Fibroblast of skin of right quadriceps (primary cell): ENCODE data around the gene ICA1L.
"Not testable (repeated sequence)": the region's sequence is repeated elsewhere in the genome, so short reads cannot be mapped to it uniquely, and the experiment has no call there.

ENCODE experiments used
- DNase-seq: peaks from one replicate; pipeline ENCODE4 v3.0.0-alpha.2; 2013

Gene ICA1L

DNA sequence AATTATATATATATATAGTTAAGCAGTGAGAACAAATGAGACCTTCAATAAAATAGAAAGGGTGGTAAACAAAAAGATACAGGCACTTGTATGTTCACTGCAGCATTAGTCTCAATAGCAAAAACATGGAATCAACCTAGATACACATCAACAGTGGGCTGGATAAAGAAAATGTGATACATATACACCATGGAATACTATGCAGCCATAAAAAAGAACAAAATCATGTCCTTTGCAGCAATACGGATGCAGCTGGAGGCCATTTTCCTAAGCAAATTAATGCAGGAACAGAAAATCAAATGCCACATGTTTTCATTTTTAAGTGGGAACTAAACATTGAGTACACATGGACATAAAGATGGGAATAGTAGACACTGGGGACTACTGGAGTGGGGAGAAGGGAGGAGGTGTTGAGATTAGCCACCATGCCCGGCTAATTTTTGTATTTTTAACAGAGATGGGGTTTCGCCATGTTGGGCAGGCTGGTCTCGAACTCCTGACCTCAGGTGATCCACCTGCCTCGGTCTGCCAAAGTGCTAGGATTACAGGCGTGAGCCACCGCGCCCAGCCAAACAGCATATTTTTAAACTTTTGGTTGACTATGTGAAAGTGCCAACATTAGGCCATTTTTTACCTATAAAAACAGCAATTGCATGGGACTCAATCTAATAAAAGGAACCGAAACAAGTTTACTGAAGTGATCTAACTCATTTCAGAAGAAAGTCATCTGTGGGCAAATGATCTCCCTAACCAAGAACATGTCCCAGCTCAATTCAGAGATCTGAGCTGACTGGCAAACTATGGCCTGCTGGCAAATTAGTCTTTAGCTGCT is 23.7 kb downstream of the ICA1L start:
- no peak for DNase-seq

DNA sequence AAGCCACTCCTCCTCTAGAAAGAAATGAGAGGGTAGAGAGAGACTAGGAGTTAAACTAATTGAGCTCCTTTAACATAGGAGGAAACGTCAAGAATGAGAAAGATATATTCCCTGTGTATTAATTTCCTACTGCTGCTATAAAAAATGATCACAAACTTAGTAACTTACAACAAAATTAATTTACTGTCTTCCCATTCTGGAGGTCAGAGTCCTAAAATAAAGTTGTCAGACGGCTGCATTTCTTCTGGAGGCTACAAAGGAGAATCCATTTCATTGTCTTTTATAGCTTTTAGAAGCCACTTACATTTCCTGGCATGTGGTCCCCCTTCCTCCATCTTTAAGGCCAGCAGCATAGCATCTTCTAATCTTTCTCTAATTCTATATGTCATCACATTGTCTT is 26.9 kb downstream of the ICA1L start:
- no peak for DNase-seq

DNA sequence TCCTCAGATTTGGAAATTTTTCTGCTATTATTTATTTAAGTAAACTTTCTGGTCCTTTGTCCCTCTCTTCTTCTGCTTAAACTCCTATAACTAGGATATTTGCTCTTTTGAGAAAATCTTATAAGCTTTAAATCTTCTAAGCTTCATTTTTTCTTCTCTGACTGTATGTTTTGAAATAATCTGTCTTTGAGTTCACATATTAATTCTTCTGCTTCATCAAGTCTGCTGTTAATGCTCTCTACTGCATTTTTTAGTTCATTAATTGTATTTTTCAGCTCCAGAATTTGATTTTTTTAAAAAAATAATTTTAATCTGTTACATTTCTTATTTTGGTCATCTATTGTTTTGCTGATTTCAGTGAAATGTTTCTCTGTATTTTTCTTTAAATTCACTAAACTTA is 28.9 kb downstream of the ICA1L start:
- DNase-seq, result no peak

DNA sequence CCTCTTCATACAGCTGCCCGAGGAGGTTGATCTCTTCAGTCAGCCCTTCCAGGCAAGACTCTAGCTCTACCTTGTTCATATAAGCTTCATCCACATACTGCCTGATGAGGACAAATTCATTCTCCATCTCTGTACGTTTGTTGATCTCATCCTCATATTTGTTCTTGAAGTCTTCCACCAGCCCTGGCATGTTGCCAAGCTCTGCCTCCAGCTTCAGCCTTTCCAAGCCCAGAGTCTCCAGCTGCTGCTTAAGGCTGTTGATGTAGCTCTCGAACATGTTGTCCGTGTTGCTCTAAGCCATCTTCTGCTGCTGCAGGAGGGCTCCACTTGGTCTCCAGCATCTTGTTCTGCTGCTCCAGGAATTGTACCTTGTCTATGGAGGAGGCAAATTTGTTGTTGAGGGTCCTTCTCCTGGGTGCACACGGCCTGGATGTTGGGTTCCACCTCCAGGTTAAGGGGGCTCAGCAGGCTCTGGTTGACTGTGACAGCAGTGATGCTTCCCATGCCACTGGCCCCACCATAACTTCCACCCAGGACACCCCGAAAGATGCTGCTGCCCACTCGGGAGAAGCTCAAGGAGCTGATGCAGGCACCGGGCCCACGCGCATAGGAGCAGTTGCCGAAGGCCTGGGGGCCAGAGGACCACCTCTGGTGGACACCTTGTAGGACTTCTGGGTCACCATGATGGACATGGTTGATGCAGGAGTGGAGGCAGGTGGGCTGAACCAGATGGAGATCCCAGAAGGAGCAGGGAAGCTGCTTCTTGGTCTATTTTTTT is 30.3 kb downstream of the ICA1L start:
- DNase-seq, result no peak

DNA sequence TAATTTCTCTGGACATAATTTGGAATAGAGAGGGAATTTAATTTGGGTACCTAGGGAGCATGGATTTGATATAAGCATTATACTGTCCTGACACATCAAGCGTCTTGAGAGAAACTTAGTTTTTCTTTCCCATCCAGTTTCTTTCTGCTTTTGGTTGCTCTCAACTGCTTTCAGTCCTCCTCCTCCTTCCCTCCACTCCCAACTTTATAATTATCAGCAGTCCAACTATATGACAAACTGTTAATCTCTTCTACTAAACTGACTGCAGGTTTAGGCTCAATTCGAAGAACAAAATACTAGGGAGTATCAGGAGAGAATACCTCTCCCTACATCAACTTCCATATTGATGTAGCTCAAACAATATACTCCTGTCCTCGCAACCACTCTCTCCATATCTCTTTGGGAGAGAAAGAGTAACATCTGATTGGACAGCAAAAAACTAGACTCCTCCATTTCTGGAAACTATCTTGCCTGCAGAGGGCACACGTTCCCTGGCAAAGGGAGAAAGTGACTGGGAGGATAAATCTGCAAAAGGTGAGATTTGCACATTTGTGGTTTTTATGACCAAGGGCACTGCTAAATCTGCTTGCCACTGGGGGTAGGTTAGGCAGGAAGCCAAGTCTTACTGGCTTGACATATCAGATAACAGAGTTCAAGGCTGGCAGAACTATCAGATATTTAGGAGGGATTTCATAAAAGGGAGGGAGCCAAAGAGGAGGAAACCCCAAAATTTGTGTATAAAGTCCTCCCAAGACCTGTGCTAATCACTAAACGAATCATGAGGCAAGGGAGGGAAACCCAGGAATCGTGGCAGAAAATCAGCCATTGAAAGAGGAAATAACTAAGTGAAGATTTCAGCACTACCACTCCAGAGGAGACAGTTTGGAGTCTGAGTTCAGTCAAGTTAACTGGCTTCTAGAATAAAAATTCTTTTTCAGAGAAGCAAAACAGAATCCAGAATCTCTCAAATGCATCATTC is 40.0 kb downstream of the ICA1L start:
- peak; percentile 64 for DNase-seq

DNA sequence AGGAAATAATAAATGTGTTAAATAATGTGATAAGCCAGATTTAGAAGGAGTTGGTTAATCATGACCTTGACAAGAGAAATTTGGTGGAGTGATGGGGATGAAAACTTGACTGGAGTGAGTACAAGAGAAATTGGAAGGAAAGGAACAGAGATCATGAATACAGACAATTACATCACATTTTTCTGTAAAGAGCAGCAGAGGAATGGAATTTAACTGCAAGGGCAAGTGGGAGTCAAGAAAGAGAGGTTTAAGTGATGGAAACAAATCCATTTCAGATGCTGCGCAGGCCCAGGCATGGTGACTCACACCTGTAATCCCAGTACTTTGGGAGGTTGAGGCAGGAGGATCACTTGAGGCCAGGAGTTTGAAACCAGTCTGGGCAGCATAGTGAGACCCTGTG is 46.7 kb downstream of the ICA1L start:
- peak; percentile 25 for DNase-seq

DNA sequence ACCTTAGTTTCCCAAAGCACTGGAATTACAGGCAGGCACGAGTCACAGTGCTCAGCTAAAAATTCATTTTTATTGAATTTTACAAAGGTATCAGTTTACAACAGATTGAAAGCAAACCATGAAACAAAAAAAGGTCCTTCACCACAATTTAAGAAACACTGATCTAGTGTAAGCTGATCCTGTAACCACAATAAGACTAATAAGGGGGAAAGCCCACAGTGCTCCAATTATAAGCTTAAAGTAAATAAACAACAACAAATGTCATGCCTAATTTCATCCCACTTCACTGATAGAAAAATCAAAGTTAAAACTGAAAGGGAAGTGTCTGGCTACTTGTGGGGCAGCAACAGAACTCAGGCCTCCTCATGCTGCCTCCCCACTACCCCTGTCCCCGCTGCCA is 49.2 kb downstream of the ICA1L start:
- DNase-seq, result no peak

DNA sequence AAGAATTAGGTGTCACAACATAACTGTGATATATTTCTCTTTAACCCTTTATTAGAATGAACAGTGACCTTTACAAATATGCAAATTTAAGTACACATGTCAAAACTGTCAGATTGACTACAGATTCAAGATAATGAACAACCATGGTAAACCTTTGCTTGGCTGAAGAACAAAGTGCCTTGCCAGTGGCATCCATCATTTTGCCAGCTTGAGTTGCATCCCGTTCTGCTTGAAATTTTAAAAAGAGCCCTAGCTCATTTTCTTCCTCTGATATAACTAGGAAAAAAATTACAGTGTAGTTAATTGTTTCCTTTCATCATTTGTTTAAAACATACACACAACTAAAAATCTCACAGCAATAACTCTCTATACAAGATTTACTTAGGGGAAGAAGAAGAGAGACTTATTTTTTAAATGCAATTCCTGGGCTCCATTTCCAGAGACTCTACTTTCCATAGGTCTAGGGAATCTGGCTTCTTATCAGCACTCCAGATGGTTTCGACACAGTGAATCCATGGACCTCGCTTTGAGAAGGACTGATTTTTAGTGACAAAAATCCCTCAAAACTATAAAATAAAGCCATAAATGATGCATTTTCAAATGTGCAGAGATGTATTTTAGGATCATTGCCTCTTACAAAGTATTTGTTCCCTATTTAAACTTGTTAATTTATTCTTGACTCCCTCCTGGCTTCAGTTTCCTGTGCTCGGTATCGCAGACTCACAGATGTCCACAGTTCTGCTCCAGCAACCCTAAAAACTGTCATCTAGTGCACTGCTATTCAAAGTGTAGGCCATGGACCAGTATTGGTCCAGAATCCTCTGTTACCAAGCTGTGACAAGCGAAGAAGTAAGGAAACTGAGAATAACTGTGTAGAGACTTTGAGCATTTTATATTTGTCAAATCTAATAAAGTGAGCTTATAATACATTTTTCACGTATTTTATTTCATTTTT is 50.1 kb downstream of the ICA1L start:
- no peak for DNase-seq

DNA sequence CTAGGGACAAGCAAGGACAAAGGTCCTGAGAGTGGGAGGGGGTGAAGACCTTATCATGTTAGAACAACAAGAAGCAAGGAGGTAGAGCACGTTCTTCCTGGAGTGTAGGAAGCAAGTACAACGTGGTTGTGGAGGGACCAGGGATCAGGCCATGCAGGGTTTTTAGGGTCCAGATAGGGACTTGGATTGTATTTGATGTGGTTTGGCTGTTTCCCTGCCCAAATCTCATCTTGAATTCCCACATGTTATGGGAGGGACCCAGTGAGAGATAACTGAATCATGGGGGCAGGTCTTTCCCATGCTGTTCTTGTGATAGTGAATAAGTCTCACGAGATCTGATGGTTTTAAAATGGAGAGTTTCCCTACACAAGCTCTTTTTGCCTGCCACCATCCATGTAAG is 53.2 kb downstream of the ICA1L start:
- DNase-seq, result no peak

DNA sequence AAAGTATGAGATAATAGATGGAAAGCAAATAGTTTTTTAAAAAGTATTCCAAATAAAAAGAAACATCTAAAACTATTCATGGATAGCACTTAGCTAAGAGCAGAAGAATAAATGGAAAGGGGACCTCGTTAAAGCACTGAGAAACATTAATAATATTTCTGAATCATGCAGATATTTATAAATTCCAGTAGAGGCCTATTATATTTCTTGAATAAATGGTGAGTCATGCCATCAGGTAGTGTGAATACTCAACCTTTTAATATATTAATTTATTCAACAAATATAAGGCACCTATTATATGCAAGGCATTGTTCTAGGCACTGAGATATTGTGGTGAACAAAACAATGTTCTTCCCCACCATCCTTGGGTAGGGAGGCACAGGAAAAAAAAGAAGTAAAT is 53.8 kb downstream of the ICA1L start:
- DNase-seq, result no peak

DNA sequence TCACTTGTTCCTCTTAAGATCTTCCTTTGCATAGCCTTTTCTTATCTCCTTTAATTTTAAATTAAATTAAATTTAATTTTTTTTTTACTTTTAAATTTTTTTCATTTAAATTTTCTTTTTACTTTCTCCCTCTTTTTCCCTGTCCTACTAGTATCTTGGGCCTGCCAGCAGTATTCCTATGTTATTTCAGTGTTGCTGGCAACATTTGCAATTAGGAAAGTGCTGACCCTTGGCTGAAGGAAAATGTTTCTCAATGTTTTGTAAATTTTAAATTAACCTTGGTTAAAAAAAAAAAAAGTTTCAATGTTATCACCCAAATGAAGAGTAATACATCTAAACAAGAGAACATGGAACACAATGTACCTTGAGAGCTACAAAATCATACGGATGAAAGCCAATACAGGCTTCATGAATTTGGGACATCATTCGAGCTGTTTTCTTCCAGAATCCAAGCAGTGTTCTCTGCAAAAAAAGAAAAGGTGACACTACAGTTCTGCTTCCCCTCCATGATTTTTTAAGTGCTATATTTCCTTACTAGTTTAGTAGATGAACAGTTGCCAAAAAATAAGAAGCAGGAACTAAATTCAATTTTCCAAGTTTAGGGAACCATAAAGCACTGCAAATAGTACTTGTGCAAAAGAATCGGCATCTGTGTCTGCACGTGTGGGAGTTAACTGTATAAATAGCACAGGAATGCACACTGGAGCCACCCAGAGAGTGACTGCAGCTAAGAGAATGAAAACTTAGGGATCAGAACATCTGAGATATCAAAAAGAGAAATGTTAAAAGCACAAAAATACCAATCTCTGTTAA is 55.8 kb downstream of the ICA1L start:
- peak; percentile 31 for DNase-seq

DNA sequence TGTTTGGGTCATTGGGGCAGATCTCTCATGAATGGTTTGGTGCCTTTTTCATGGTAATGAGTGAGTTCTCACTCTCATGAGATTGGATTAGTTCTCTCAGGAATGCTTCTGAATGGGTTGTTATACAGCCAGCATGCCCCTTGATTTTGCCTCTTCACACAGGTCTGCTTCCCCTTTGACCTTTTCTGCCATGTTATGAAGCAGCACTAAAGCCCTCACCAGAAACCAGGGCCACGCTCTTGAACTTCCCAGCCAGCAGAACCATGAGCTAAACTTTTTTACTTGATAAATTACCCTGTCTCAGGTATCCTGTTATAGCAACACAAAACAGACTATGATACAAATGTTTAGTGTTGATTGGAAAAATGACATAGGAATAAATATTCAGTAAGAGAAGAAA is 57.3 kb downstream of the ICA1L start:
- DNase-seq, result no peak

DNA sequence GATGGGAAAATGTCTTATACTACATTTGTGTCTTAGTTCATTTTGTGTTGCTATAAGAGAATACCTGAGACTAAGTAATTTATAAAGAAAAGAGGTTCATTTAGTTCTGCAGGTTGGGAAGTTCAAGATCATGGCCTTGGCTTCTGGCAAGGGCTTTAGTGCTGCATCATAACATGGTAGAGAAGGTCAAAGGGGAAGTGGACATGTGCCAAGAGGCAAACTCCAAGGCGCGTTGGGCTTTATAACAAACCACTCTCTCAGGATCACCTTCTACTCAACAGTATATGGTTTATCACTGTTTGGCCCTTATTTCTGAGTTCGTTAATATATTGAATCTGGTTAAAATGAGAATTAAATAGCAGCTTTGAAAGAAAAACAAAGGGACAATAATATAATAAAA is 58.2 kb downstream of the ICA1L start:
- no peak for DNase-seq

DNA sequence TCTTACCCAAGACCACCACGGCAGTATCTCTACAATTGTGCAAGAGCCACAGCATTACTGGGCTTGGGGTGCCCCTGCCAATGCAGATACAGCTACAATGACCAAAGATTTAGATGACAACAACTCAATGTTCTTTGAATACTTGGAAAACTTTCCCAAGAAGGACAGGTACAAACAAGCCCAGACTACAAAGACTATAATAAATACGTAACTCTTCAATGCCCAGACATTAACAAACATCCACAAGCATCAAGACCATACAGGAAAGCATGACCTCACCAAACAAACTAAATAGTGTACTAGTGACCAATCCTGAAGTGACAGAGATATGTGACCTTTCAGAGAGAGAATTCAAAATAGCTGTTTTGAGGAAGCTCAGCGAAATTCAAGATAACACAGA is 62.8 kb downstream of the ICA1L start:
- DNase-seq, result no peak

DNA sequence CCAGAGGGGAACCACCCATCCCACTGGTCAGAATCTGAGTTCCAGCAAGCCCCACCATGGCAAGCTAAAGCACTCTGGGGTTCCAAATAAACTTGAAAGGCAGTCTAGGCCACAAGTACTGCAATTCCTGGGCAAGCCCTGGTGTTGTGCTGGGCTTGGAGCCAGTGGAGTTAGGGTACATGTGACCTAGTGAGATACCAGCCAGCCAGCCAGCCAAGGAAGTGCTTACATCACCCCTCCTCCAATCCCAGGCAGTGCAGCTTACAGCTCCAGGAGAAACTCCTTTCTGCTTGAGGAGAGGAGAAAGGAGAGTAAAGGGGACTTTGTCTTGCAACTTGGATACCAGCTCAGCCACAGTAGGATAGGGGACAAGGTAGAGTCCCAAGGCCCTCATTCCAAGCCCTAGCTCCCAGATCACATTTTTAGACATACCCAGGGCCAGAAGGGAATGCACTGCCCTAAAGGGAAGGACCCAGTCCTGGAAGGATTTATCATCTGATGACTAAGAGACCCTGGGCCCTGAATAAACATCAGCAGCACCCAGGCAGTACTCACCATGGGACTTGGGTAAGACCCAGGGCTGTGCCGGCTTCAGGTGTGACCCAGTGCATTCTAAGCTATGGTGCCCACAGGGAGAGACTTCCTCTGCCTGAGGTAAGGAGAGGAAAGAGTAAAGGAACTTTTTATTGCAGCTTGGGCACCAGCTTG is 64.0 kb downstream of the ICA1L start:
- peak; percentile 61 for DNase-seq

DNA sequence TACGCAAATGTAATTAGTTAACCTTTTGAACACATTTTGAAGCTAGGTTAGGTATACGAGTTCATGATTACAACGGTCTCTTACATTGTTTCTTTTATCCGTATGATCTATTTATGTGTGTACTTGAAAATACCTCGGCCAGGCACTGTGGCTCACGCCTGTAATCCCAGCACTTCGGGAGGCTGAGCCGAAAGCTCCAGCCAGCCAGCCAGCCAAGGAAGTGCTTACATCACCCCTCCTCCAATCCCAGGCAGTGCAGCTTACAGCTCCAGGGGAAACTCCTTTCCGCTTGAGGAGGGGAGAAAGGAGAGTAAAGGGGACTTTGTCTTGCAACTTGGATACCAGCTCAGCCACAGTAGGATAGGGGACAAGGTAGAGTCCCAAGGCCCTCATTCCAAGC is 65.7 kb downstream of the ICA1L start:
- DNase-seq, result not testable (repeated sequence)

DNA sequence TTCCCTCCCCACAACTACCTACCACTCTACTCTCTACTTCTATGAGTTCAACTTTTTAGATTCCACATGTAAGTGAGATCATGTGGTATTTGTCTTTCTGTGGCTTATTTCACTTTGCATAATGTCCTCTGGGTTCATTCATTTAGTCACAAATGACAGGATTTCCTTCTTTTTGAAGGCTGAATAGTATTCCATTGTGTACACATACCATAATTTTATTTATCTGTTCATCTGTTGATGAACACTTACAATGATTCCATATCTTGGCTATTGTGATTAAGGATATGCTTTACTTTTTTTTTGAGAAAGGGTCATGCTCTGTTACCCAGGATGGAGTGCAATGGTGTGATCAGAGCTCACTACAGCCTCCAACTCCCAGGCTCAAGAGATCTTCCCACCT is 73.6 kb downstream of the ICA1L start:
- DNase-seq, result no peak

DNA sequence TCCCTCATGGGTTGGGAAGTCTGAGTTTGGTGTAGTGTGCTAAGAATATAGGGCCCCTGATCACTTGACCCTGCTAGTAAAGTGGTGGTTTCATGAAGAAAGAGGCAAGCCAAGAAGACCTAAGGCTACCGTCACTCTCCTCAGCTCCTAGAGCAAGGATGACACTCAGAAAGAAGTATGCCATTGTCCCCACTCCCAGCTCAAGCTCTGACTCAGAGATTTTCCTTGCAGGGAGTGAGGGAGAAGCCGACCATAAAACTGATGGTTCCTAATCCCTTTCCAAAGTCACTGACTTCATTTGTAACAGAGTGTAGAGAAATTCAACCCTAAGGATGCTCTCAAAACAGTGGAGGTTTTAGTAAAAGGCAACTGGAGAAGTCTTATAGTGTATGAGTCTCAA is 80.9 kb downstream of the ICA1L start:
- no peak for DNase-seq

DNA sequence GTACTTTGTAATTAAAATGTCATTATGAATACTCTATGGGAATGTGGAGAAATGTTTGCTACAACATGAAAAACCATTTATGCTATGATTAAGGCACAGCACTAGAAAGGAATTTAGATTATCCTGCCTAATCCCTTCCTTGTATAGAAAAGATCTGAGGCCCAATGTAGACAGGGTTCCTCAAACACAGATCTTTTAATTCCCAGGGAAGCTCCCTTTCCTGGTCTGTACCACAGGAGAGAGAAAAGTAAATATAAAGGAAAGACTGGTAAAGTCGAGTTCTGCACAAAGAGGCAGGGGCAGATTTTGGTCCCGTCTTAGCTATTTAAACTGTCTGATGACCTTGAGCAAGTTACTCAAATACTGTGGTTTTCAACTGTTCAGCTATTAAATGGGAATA is 84.7 kb downstream of the ICA1L start:
- no peak for DNase-seq

DNA sequence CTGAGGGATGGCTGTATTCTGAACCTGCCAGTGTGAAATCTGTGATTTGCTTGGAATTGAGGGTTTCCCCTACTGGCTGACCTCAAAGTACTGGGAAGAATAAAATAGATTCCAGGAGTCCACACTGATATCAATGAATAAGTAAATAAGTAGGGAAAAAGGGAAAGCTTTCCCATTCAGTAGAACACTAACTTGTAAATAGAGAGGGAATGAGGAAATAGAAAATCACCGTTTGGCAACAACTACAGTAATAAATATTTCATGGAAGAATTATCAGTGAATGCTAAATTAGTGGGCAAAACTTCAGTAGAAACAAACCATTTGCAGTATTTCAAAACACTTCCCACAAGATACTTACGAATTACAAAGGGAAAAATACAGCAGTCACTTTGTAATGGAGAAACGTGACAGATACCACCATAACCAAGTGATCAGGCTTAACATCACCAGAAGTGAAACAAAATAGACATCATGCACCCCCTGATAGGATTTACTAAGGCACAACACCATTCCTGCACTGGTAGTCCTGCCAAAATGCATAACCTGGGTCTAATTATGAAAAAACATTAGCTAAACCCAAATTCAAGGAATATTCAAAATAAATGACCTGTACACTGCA is 88.5 kb downstream of the ICA1L start:
- no peak for DNase-seq
